Osteocyte (in vitro differentiated cells): ENCODE results near the gene KAT7. TPM values are rescaled to one million over a fixed set of nuclear protein-coding genes. Genes with fewer than 3 reads are reported as not detected.

Source experiments
- DNase-seq: peaks from one replicate; pipeline ENCODE4 v3.0.0; 2021; ENCODE audit warnings: mixed read lengths; ENCODE audit not compliant: unreplicated experiment; ENCODE audit errors: extremely low spot score
- H3K27ac Mint-ChIP-seq: one replicate; pipeline ENCODE4 v1.8.0; 2021; ENCODE audit warnings: mild to moderate bottlenecking, mixed read lengths; ENCODE audit not compliant: unreplicated experiment
- H3K27me3 Mint-ChIP-seq: one replicate; pipeline ENCODE4 v1.8.0; 2021; ENCODE audit warnings: mixed read lengths; ENCODE audit not compliant: unreplicated experiment
- H3K36me3 Mint-ChIP-seq: one replicate; pipeline ENCODE4 v1.8.0; 2021; ENCODE audit warnings: mixed read lengths; ENCODE audit not compliant: unreplicated experiment
- H3K4me1 Mint-ChIP-seq: one replicate; pipeline ENCODE4 v1.8.0; 2021; ENCODE audit warnings: mixed read lengths; ENCODE audit not compliant: unreplicated experiment
- H3K4me3 Mint-ChIP-seq: one replicate; pipeline ENCODE4 v1.8.0; 2021; ENCODE audit warnings: mild to moderate bottlenecking, moderate library complexity, mixed read lengths; ENCODE audit not compliant: unreplicated experiment
- H3K9me3 Mint-ChIP-seq: one replicate; pipeline ENCODE4 v1.8.0; 2021; ENCODE audit warnings: mixed read lengths; ENCODE audit not compliant: unreplicated experiment
- CTCF ChIP-seq: fragments of 200-600 bp; sonication (generic); IDR thresholded peaks from 2 replicates; pipeline ENCODE4 v1.5.0; 2021; ENCODE audit warnings: antibody characterized with exemption, mild to moderate bottlenecking, moderate library complexity
- total RNA-seq: library from RNA; stranded (reverse); gene quantifications from 2 replicates; pipeline ENCODE4 v1.2.1, GENCODE V29; 2021

Gene KAT7
- total RNA-seq, 1 donor from 2014 or later: 50.5 TPM

- H3K9me3 Mint-ChIP-seq: no peaks in the 10 kb centered on the region
- DNase-seq: no peak
- no peak overlapping the region for H3K27ac Mint-ChIP-seq
- H3K36me3 Mint-ChIP-seq: no peaks in the 10 kb centered on the region
- H3K27me3 Mint-ChIP-seq: peaks cover 44% of the 10 kb centered on the region
- H3K4me3 Mint-ChIP-seq: no peak overlapping the region
- H3K4me1 Mint-ChIP-seq: peaks cover 9% of the 10 kb centered on the region
- no peak for TF ChIP-seq CTCF
Observed at GRCh38 chr17:49766918-49767530, 21.5 kb upstream of the KAT7 start.

GRCh38 chr17:49775546-49776260 lies 12.8 kb upstream of the KAT7 start:
- DNase-seq: no peak

GRCh38 chr17:49776551-49777300 lies 11.8 kb upstream of the KAT7 start:
- H3K4me1 Mint-ChIP-seq: peaks cover 6% of the 10 kb centered on the region
- H3K36me3 Mint-ChIP-seq: no peaks in the 10 kb centered on the region
- H3K27ac Mint-ChIP-seq: no peak overlapping the region
- no peaks in the 10 kb centered on the region for H3K9me3 Mint-ChIP-seq
- TF ChIP-seq CTCF: no peak
- no peak for DNase-seq
- no peak overlapping the region for H3K4me3 Mint-ChIP-seq
- peaks cover 3% of the 10 kb centered on the region for H3K27me3 Mint-ChIP-seq

More at GRCh38 chr17:49775546-49776260, 12.8 kb upstream of the KAT7 start:
- H3K27ac Mint-ChIP-seq: no peak overlapping the region
- no peaks in the 10 kb centered on the region for H3K9me3 Mint-ChIP-seq
- no peaks in the 10 kb centered on the region for H3K36me3 Mint-ChIP-seq
- H3K4me3 Mint-ChIP-seq: no peak overlapping the region
- peaks cover 7% of the 10 kb centered on the region for H3K27me3 Mint-ChIP-seq
- H3K4me1 Mint-ChIP-seq: peaks cover 6% of the 10 kb centered on the region
- TF ChIP-seq CTCF: no peak

- Mint-ChIP-seq H3K27ac (no peak overlapping the region), H3K36me3 (no peaks in the 10 kb centered on the region), H3K4me1 (peaks cover 6% of the 10 kb centered on the region), H3K9me3 (no peaks in the 10 kb centered on the region), H3K27me3 (no peaks in the 10 kb centered on the region), H3K4me3 (no peak overlapping the region)
- no peak for DNase-seq
- TF ChIP-seq CTCF: no peak
Observed at GRCh38 chr17:49777563-49777962, 10.9 kb upstream of the KAT7 start.
